ENCODE results near the gene EVC2.

- TF ChIP-seq CTCF (IDR thresholded peaks at IDR 0.05) (no peak), POLR2AphosphoS5 (IDR thresholded peaks at IDR 0.05) (no peak), POLR2A (IDR thresholded peaks at IDR 0.05) (no peak)
These were observed 182.1 kb downstream of the EVC2 start for GRCh38 chr4:5526080-5526846.
